Heart left ventricle (tissue), 16 donors: ENCODE measurements around the gene NEFH. TPM values are rescaled to one million over a fixed set of nuclear protein-coding genes. Genes with fewer than 3 reads are reported as not detected.

Experiments used
- ATAC-seq, 4 donors: fragments of 200-7000 bp; cut with Tn5 transposase; one replicate each; pipeline ENCODE4 v1.9.1; 2020 to 2022; ENCODE audit warnings: moderate library complexity in 4 of 4, mild to moderate bottlenecking in 3 of 4, moderate number of reproducible peaks in 1 of 4
- DNase-seq, 5 donors: peaks; one replicate each; pipeline ENCODE4 v3.0.0-alpha.2; 2020
- H3K27ac ChIP-seq, 12 donors: fragments of 200-600 bp; sonication (generic) in 4 of 12; one replicate each; pipeline versions ENCODE4 v1.5.0 to v1.8.0; 2016 to 2022; ENCODE audit warnings: mild to moderate bottlenecking in 2 of 12
- H3K27me3 ChIP-seq, 9 donors: fragments of 200-600 bp; sonication (generic) in 2 of 9; one replicate each; pipeline versions ENCODE4 v1.5.1 to v1.8.0; 2016 to 2022; ENCODE audit warnings: mild to moderate bottlenecking in 3 of 9
- H3K36me3 ChIP-seq, 9 donors: fragments of 200-600 bp; sonication (generic) in 2 of 9; one replicate each; pipeline versions ENCODE4 v1.5.0 to v1.8.0; 2018 to 2022; ENCODE audit warnings: mild to moderate bottlenecking in 2 of 9
- H3K4me1 ChIP-seq, 12 donors: fragments of 200-600 bp; sonication (generic) in 4 of 12; one replicate each; pipeline versions ENCODE4 v1.5.0 to v1.8.0; 2016 to 2022; ENCODE audit warnings: mild to moderate bottlenecking in 3 of 12
- H3K4me3 ChIP-seq, 12 donors: fragments of 200-600 bp; sonication (generic) in 4 of 12; one replicate each; pipeline versions ENCODE4 v1.5.0 to v1.8.0; 2017 to 2022; ENCODE audit warnings: mild to moderate bottlenecking in 9 of 12, moderate library complexity in 4 of 12
- H3K9me3 ChIP-seq, 12 donors: fragments of 200-600 bp; sonication (generic) in 4 of 12; one replicate each; pipeline versions ENCODE4 v1.5.0 to v1.8.0; 2016 to 2022; ENCODE audit warnings: mild to moderate bottlenecking in 1 of 12
- CTCF ChIP-seq, 12 donors: fragments of 200-600 bp; sonication (generic) in 4 of 12; IDR thresholded peaks; one replicate each; pipeline versions ENCODE4 v1.5.0 to v1.8.0; 2018 to 2022; ENCODE audit warnings: antibody characterized with exemption in 12 of 12, mild to moderate bottlenecking in 5 of 12
- POLR2A ChIP-seq, 2 donors: fragments of 450-650 bp; IDR thresholded peaks; one replicate each; pipeline ENCODE4 v1.6.1; 2017; ENCODE audit warnings: antibody characterized with exemption in 2 of 2, mild to moderate bottlenecking in 2 of 2, moderate library complexity in 2 of 2
- WGBS, 4 donors: extraction: QIAGEN DNeasy Blood & Tissue Kit in 2 of 4; methylation state at CpG; one replicate each; pipeline versions ENCODE4 v1.1.5 to v1.1.7; 2013 to 2018; 5-methylcytosine and 5-hydroxymethylcytosine counted together
- intact Hi-C, 10 donors: fragments of 100-400 bp; cut with DNase I; formaldehyde crosslinking; loops; one replicate each; pipeline versions ENCODE4 v1.11.1 to v1.14.2; 2022
- polyA plus RNA-seq, 2 donors: library from polyadenylated mRNA; stranded (reverse); fragments of 200-250 nt; gene quantifications; one replicate each; pipeline ENCODE4 v1.2.3, GENCODE V29; 2013
- total RNA-seq, 9 donors: library from RNA; depleted of rRNA in 2 of 9; stranded (reverse); fragments of >200 nt in 2 of 9; fragmentation: NEBNext Ultra II Directional in 3 of 9; extraction: Animal tissue kit (Norgen Biotek cat#: 25700) in 3 of 9; gene quantifications; one replicate each; pipeline versions ENCODE4 v1.1.0 to v1.2.4, GENCODE V29; 2016 to 2023
- donor health status: ischemic (EF 13 %, LVEDD 7.1; RV severe dilation, severe dysfunction).
- donor health status: healthy with polysubstance abuse.
- donor health status: DM: no; HTN: yes; CAD: no.
- donor health status: DM: no; HTN: no; CAD: no.
- donor health status: ischemic (EF 25% LVEDD 6.9; RV normal size, moderate dysfunction).
- donor health status: ischemic (EF 25% LVEDD 5.7; RV mildly dilated, moderate dysfunction).
- donor health status: healthy.
- donor health status: DM: yes; HTN: yes; CAD: no.
- donor health status: ischemic (EF 35%, LVEDD 5.7; RV mildly dilated, moderate dysfunction).
- donor health status: nonischemic (EF 11% LVEDD 7.7; RV severe dilation, severe dysfunction).
- donor health status: DM: yes; HTN: yes; CAD: no.
- donor health status: PGD.
- donor health status: ischemic (EF 29% LVEDD 5.4; RV normal size, mild dysfunction).
- donor health status: nonischemic (EF 23%, LVEDD 6.1; RV moderate dilation, normal function).

Gene NEFH
- total and polyA plus RNA-seq, 11 donors: 0.07 to 0.51 (median 0.13) TPM; not detected in 1

GRCh38 chr22:29482726-29483125 lies 2.7 kb downstream of the NEFH start:
- no peak for ATAC-seq
- intact Hi-C loops: no loop called here
- H3K27me3 ChIP-seq: peaks cover 31 to 64% (median 50%) of the 10 kb centered on the region in 9 donors

GRCh38 chr22:29483254-29483653 lies 3.2 kb downstream of the NEFH start:
- 85 to 93% (median 91%) methylated on average over 13 of the region's 13 CpGs for WGBS, 4 donors
- H3K27me3 ChIP-seq: peaks cover 31 to 58% (median 47%) of the 10 kb centered on the region in 9 donors
- DNase-seq: no peak

More at GRCh38 chr22:29482726-29483125, 2.7 kb downstream of the NEFH start:
- Histone ChIP-seq H3K9me3 (no peaks in the 10 kb centered on the region), H3K4me3 (no peak overlapping the region), H3K36me3 (no peaks in the 10 kb centered on the region), H3K27ac (no peak overlapping the region), H3K4me1 (peaks cover 0 to 21% (median 9%) of the 10 kb centered on the region in 12 donors)
- no peak for DNase-seq
- TF ChIP-seq POLR2A (IDR thresholded peaks at IDR 0.05): no peak
- no peak for TF ChIP-seq CTCF (IDR thresholded peaks at IDR 0.05)
- WGBS, 4 donors: 92 to 94% (median 92%) methylated on average over 7 of the region's 7 CpGs

GRCh38 chr22:29484642-29485041 lies 4.6 kb downstream of the NEFH start:
- no peaks in the 10 kb centered on the region for H3K36me3 ChIP-seq
- peaks cover 20 to 49% (median 33%) of the 10 kb centered on the region in 9 donors for H3K27me3 ChIP-seq
- DNase-seq: no peak
- no peak for ATAC-seq
- H3K4me3 ChIP-seq: no peak overlapping the region
- peaks cover 0 to 21% (median 9%) of the 10 kb centered on the region in 12 donors for H3K4me1 ChIP-seq
- 92 to 95% (median 94%) methylated on average over 3 of the region's 3 CpGs for WGBS, 4 donors
- TF ChIP-seq POLR2A (IDR thresholded peaks at IDR 0.05) (no peak), CTCF (IDR thresholded peaks at IDR 0.05) (no peak)
- intact Hi-C loops: no loop called here
- H3K9me3 ChIP-seq: no peaks in the 10 kb centered on the region
- H3K27ac ChIP-seq: no peak overlapping the region

More at GRCh38 chr22:29483254-29483653, 3.2 kb downstream of the NEFH start:
- Histone ChIP-seq H3K9me3 (no peaks in the 10 kb centered on the region), H3K4me1 (peaks cover 0 to 21% (median 9%) of the 10 kb centered on the region in 12 donors), H3K36me3 (no peaks in the 10 kb centered on the region), H3K4me3 (no peak overlapping the region), H3K27ac (no peak overlapping the region)
- intact Hi-C loops: no loop called here
- no peak for ATAC-seq
- TF ChIP-seq CTCF (IDR thresholded peaks at IDR 0.05) (no peak), POLR2A (IDR thresholded peaks at IDR 0.05) (no peak)

- Histone ChIP-seq H3K4me1 (peaks cover 0 to 13% (median 5%) of the 10 kb centered on the region in 12 donors), H3K27me3 (peaks cover 12 to 41% (median 25%) of the 10 kb centered on the region in 9 donors), H3K9me3 (no peaks in the 10 kb centered on the region), H3K36me3 (no peaks in the 10 kb centered on the region), H3K27ac (no peak overlapping the region), H3K4me3 (no peak overlapping the region)
- DNase-seq (no peak), ATAC-seq (no peak)
- intact Hi-C loops: no loop called here
- TF ChIP-seq CTCF (IDR thresholded peaks at IDR 0.05): no peak
- no peak for TF ChIP-seq POLR2A (IDR thresholded peaks at IDR 0.05)
- 88 to 92% (median 90%) methylated on average over 5 to 8 of the region's 8 CpGs for WGBS, 4 donors
These were observed 5.4 kb downstream of the NEFH start for GRCh38 chr22:29485448-29485847.
